ENCODE measurements around the gene DUXB. TPM values are rescaled to one million over a fixed set of nuclear protein-coding genes. Genes with fewer than 3 reads are reported as not detected.

The DUXB gene, protein sequence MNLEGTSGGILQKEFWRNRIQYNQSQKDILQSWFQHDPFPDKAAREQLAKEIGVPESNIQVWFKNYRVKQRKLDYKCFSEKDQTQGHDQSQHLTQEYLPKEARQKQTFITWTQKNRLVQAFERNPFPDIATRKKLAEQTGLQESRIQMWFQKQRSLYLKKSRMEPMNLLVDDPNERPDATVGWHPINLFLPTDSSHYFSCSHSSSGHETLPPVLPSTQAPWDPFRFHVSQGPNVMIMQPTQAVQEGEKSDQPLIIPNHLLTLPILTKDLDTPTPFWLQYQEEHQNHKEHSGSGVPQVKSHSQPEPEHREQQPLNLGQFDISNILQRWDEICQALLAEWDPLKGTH
- not detected for total RNA-seq

GRCh38 chr16:75701361-75701760 lies at the start of gene DUXB:
DUXB (minus strand) TSS chr16:75701461; CDS start chr16:75701418, 43 bp downstream.
- Mint-ChIP-seq H3K27ac (no peak within 1 kb of the TSS), H3K9me3 (no peaks in the 10 kb centered on the region), H3K36me3 (no peaks in the 10 kb centered on the region)
- DNase-seq (ENCODE audit: low spot score in 2 of 2) (no peak), ATAC-seq (no peak)

DNA sequence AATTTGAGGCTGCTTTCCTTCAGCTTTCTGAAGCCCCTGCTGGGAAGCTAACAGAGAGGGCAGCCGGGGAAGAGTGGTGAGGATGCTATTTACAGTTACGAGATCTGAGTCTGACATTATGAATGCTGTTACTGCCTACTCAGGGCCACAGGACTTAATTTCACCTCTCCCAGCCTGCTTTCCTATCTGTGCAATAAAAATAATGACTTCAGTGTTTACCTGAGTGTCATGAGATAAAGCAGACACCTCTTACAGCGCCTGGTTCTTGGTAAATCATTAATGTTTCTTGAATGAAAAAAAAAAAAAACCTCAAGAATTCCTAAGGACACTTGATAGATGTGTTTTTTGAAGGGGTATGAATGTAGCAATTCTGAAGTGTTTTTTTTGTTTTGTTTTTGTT lies 49.3 kb upstream of the DUXB start:
- Mint-ChIP-seq H3K9me3 (no peaks in the 10 kb centered on the region), H3K27ac (no peak overlapping the region), H3K36me3 (no peaks in the 10 kb centered on the region)
- no peak for ATAC-seq
- DNase-seq (ENCODE audit: low spot score in 2 of 2), result no peak

- DNase-seq (ENCODE audit: low spot score in 2 of 2), result no peak
- H3K9me3 Mint-ChIP-seq, result peaks cover 7 to 11% of the 10 kb centered on the region in 2 donors
- no peak overlapping the region for H3K27ac Mint-ChIP-seq
- H3K36me3 Mint-ChIP-seq, result peaks cover 0 to 19% of the 10 kb centered on the region in 2 donors
- ATAC-seq, result no peak
Measured at GRCh38 chr16:75746359-75746758, 45.1 kb upstream of the DUXB start.

DNA sequence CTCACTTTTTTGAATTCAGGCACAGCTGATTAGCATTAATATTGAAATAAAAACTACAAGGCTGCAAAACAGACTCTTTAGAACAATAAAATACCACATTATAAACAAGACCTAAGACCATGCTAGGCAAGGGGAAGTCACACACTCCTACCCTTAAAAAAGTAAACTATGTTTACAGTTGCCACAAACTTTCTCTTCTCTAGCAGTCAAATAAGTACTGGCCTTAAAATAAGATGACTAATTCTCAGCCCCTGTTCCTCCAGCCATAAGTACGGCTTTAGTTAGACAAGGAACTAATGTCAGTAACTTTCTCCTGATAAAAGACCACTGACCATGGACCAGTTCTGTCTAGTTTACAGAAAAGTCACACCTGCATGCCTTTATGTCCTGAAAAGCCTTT lies 44.6 kb upstream of the DUXB start:
- peaks cover 0 to 19% of the 10 kb centered on the region in 2 donors for H3K36me3 Mint-ChIP-seq
- H3K27ac Mint-ChIP-seq, result no peak overlapping the region
- ATAC-seq (no peak), DNase-seq (ENCODE audit: low spot score in 2 of 2) (no peak)
- H3K9me3 Mint-ChIP-seq, result peaks cover 7 to 11% of the 10 kb centered on the region in 2 donors

- no peak overlapping the region for H3K27ac Mint-ChIP-seq
- ATAC-seq (no peak), DNase-seq (ENCODE audit: low spot score in 2 of 2) (no peak)
- peaks cover 0 to 19% of the 10 kb centered on the region in 2 donors for H3K36me3 Mint-ChIP-seq
- peaks cover 7 to 11% of the 10 kb centered on the region in 2 donors for H3K9me3 Mint-ChIP-seq
Measured at GRCh38 chr16:75745242-75745641, 44.0 kb upstream of the DUXB start.

- Mint-ChIP-seq H3K36me3 (peaks cover 5 to 19% of the 10 kb centered on the region in 2 donors), H3K27ac (no peak overlapping the region), H3K9me3 (peaks cover 7 to 11% of the 10 kb centered on the region in 2 donors)
- DNase-seq (ENCODE audit: low spot score in 2 of 2) (no peak), ATAC-seq (no peak)
Measured at GRCh38 chr16:75742424-75743047, 41.3 kb upstream of the DUXB start.

DNA sequence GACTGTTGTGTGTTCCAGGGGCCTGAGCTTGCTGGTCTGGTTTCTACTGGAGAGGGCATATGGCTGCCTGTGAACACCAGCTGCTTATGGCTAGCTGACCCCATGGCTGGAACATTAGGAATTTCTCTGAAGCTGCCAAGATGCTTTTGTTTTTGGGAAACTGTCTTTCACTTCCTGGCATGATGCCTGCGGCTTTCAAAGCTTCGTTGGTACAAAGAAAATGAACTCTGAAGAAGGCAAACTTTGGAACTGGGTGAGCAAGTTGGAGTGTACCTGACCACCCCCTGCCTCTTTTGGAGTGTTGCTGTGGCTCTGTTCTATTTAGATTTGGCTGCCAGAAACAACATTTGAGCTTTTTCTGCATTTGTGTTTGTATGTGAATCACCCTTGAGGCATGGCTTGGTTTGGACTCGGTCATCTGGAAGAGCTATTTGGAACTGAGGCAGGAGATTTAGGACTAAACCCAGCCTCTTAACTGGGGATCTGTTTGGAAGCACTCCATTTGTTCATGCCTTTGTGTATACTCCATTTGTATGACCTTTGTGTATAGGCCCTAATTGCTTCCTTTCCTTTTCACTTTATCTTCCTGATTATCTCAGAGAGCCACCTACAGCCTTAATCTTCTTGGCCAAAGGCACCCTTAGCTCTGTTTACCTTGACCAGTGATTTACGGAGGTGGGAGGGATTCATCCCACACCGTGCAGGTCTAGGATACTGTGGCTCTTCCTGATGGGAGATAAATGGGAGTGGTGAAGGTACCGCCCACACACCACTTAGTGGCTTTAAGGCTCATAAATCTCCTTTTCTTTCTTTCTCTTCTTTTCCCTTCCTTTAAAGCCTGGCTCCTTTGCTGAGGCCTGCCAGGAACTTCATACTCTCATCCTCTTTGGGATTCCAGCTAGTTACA lies 32.3 kb upstream of the DUXB start:
- no peak for DNase-seq (ENCODE audit: low spot score in 2 of 2)
- no peak for ATAC-seq
- Mint-ChIP-seq H3K27ac (no peak overlapping the region), H3K9me3 (no peaks in the 10 kb centered on the region), H3K36me3 (no peaks in the 10 kb centered on the region)

- H3K36me3 Mint-ChIP-seq, result no peaks in the 10 kb centered on the region
- no peak overlapping the region for H3K27ac Mint-ChIP-seq
- no peak for DNase-seq (ENCODE audit: low spot score in 2 of 2)
- no peak for ATAC-seq
- H3K9me3 Mint-ChIP-seq, result no peaks in the 10 kb centered on the region
Measured at GRCh38 chr16:75732871-75733270, 31.6 kb upstream of the DUXB start.

GRCh38 chr16:75727221-75727620 lies 26.0 kb upstream of the DUXB start:
- ATAC-seq, result no peak
- Mint-ChIP-seq H3K36me3 (peaks cover 0 to under 1% of the 10 kb centered on the region in 2 donors), H3K9me3 (peaks cover 3 to 4% of the 10 kb centered on the region in 2 donors), H3K27ac (no peak overlapping the region)
- DNase-seq (ENCODE audit: low spot score in 2 of 2), result no peak

- Mint-ChIP-seq H3K27ac (no peak within 1 kb of the TSS), H3K36me3 (peaks cover 0 to 7% of the 10 kb centered on the region in 2 donors)
Measured at GRCh38 chr16:75726390-75726789, 25.1 kb upstream of the DUXB start, which contains the start of gene CPHXL. CPHXL (minus strand) TSS chr16:75726490; CDS start chr16:75726442, 48 bp downstream.

GRCh38 chr16:75718452-75718851 lies 17.2 kb upstream of the DUXB start:
- peaks cover 0 to 7% of the 10 kb centered on the region in 2 donors for H3K36me3 Mint-ChIP-seq

More at GRCh38 chr16:75726390-75726789, 25.1 kb upstream of the DUXB start, which contains the start of gene CPHXL:
- DNase-seq (ENCODE audit: low spot score in 2 of 2) (no peak), ATAC-seq (no peak)
- peaks cover 9 to 10% of the 10 kb centered on the region in 2 donors for H3K9me3 Mint-ChIP-seq

GRCh38 chr16:75714661-75715060 lies 13.4 kb upstream of the DUXB start:
- ATAC-seq, result no peak

More at GRCh38 chr16:75718452-75718851, 17.2 kb upstream of the DUXB start:
- DNase-seq (ENCODE audit: low spot score in 2 of 2), result no peak
- no peak overlapping the region for H3K27ac Mint-ChIP-seq
- no peak for ATAC-seq
- H3K9me3 Mint-ChIP-seq, result peaks cover 14 to 21% of the 10 kb centered on the region in 2 donors

GRCh38 chr16:75710344-75710743 lies 9.1 kb upstream of the DUXB start:
- Mint-ChIP-seq H3K27ac (no peak overlapping the region), H3K9me3 (peaks cover 0 to 5% of the 10 kb centered on the region in 2 donors), H3K36me3 (peaks cover 0 to 7% of the 10 kb centered on the region in 2 donors)
- no peak for DNase-seq (ENCODE audit: low spot score in 2 of 2)
- ATAC-seq, result no peak

More at GRCh38 chr16:75714661-75715060, 13.4 kb upstream of the DUXB start:
- Mint-ChIP-seq H3K36me3 (peaks cover 0 to 7% of the 10 kb centered on the region in 2 donors), H3K27ac (no peak overlapping the region), H3K9me3 (peaks cover 0 to 10% of the 10 kb centered on the region in 2 donors)
- DNase-seq (ENCODE audit: low spot score in 2 of 2), result no peak

DNA sequence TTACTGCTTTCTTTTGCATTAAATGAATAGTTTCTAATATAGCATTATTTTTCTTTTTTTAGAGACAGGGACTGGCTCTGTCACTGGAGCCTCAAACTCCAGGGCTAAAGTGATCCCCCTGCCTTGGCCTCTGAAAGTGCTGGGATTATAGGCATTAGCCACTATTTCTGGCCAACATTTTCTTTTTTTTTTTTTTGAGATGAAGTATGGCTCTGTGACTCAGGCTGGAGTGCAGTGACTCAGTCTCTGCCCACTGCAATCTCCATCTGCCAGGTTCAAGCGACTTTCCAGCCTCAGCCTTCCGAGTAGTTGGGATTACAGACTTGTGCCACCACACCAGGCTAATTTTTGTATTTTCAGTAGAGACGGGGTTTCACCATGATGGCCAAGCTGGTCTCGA lies 2.0 kb upstream of the DUXB start:
- DNase-seq (ENCODE audit: low spot score in 2 of 2) (no peak), ATAC-seq (no peak)
- no peaks in the 10 kb centered on the region for H3K36me3 Mint-ChIP-seq
- no peaks in the 10 kb centered on the region for H3K9me3 Mint-ChIP-seq
- no peak overlapping the region for H3K27ac Mint-ChIP-seq

GRCh38 chr16:75702242-75702641 lies 981 bp upstream of the DUXB start:
- H3K9me3 Mint-ChIP-seq, result no peaks in the 10 kb centered on the region
- H3K36me3 Mint-ChIP-seq, result no peaks in the 10 kb centered on the region
- DNase-seq (ENCODE audit: low spot score in 2 of 2), result no peak
- no peak for ATAC-seq
- H3K27ac Mint-ChIP-seq, result no peak overlapping the region

- ATAC-seq, result no peak
- Mint-ChIP-seq H3K9me3 (no peaks in the 10 kb centered on the region), H3K27ac (no peak overlapping the region), H3K36me3 (no peaks in the 10 kb centered on the region)
- no peak for DNase-seq (ENCODE audit: low spot score in 2 of 2)
Measured at GRCh38 chr16:75697571-75697970, 3.7 kb downstream of the DUXB start.

GRCh38 chr16:75695708-75696107 lies 5.6 kb downstream of the DUXB start:
- no peak for DNase-seq (ENCODE audit: low spot score in 2 of 2)
- Mint-ChIP-seq H3K27ac (no peak overlapping the region), H3K36me3 (no peaks in the 10 kb centered on the region), H3K9me3 (no peaks in the 10 kb centered on the region)
- no peak for ATAC-seq
